ENCODE results near the gene CPSF7. TPM values are rescaled to one million over a fixed set of nuclear protein-coding genes. Genes with fewer than 3 reads are reported as not detected.

The CPSF7 gene
- total RNA-seq, 1 donor from 2014 or later = 75.8 TPM

DNA sequence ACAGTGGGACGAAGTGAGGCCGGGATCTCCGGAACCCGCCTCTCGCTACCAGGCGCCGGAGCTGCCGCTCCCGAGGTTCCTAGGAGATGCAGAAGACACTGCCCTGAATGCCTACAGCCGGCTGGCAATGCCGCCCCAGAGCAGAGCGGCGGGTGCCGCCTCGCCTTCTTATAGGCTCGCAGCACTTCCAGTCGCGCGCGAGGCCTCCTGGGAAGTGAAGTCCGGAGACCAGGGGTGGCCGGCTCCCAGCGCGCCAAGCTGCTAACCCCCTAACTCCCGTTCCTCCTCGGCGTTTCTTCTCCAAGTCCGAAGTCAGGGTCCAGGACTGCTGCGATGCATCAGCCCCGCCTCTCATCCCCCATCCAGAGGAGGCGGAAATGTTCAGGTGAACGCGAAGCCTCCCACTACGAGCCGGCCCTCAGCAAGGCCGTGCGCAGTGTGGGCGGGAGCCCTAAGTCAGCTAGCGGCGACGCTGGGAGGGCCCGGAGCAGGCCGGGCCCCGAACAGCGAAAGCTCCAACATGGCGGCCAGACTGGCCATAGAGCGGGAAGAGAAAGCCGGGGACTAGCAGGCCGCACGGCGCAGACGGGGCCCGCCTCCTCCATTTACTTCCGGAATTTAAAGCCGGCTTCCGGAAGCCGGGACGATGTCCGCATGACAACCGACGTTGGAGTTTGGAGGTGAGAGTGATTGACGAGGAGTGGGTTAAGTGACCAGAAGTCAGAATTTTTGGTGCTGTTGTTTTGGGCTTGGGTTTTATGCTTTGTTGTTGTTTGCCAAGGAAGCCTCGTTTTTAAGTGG lies 67.8 kb downstream of the CPSF7 start, which contains the start of the genes CYB561A3 and TMEM138:
Gene CYB561A3, minus strand, starts transcription at position 142 of the 801 bp plus-strand sequence. CDS start 5,169 bp downstream, outside the sequence.
Gene TMEM138, plus strand, starts transcription at position 634 of the 801 bp plus-strand sequence. CDS start 2,017 bp downstream, outside the sequence.
- DNase-seq (peak; percentile 96), ATAC-seq (peak; percentile 97)
- peaks cover 32% of the 10 kb centered on the region for H3K36me3 ChIP-seq
- intact Hi-C loops (cut with DNase I) = no loop called here
- no peaks in the 10 kb centered on the region for H3K9me3 ChIP-seq
- H3K4me1 ChIP-seq = peaks cover 41% of the 10 kb centered on the region
- no peaks in the 10 kb centered on the region for H3K27me3 ChIP-seq
- peak within 1 kb of the TSS; percentile 83 for H3K4me3 ChIP-seq
- TF ChIP-seq, protein P1, sequence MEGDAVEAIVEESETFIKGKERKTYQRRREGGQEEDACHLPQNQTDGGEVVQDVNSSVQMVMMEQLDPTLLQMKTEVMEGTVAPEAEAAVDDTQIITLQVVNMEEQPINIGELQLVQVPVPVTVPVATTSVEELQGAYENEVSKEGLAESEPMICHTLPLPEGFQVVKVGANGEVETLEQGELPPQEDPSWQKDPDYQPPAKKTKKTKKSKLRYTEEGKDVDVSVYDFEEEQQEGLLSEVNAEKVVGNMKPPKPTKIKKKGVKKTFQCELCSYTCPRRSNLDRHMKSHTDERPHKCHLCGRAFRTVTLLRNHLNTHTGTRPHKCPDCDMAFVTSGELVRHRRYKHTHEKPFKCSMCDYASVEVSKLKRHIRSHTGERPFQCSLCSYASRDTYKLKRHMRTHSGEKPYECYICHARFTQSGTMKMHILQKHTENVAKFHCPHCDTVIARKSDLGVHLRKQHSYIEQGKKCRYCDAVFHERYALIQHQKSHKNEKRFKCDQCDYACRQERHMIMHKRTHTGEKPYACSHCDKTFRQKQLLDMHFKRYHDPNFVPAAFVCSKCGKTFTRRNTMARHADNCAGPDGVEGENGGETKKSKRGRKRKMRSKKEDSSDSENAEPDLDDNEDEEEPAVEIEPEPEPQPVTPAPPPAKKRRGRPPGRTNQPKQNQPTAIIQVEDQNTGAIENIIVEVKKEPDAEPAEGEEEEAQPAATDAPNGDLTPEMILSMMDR (IDR thresholded peaks at IDR 0.05) = no peak
- peak within 1 kb of the TSS; percentile 99 for H3K27ac ChIP-seq

- Histone ChIP-seq H3K27ac (peak overlapping the region; percentile 99), H3K27me3 (no peaks in the 10 kb centered on the region), H3K36me3 (peaks cover 25% of the 10 kb centered on the region), H3K4me3 (peak overlapping the region; percentile 83), H3K4me1 (peaks cover 47% of the 10 kb centered on the region), H3K9me3 (no peaks in the 10 kb centered on the region)
- intact Hi-C loops (cut with DNase I) = no loop called here
- TF ChIP-seq, protein P1 (IDR thresholded peaks at IDR 0.05) = no peak
- no peak for DNase-seq
- ATAC-seq = no peak
These were observed 68.5 kb downstream of the CPSF7 start for GRCh38 chr11:61361237-61361740.

GRCh38 chr11:61359516-61359915 lies 70.3 kb downstream of the CPSF7 start:
- H3K9me3 ChIP-seq = no peaks in the 10 kb centered on the region
- no peak overlapping the region for H3K27ac ChIP-seq
- TF ChIP-seq, protein P1 (IDR thresholded peaks at IDR 0.05) = no peak
- no peaks in the 10 kb centered on the region for H3K27me3 ChIP-seq
- DNase-seq (no peak), ATAC-seq (no peak)
- no peak overlapping the region for H3K4me3 ChIP-seq
- intact Hi-C loops (cut with DNase I) = no loop called here
- peaks cover 8% of the 10 kb centered on the region for H3K36me3 ChIP-seq
- peaks cover 47% of the 10 kb centered on the region for H3K4me1 ChIP-seq

DNA sequence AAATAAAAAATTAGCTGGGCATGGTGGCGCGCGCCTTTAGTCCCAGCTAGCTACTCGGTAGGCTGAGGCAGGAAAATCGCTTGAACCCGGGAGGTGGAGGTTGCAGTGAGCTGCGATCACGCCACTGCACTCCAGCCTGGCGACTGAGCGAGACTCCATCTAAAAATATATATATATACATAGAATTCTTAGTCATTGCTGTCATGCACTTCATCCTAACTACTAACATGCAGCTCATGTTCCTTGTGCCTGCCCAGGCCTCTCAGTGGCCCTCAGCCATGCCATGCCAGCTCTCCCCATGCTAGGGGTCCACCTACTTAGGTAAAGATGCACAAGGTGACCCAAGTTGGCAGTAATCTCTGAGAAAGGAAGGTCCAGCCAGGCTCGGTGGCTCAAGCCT lies 71.2 kb downstream of the CPSF7 start:
- DNase-seq = no peak
- Histone ChIP-seq H3K9me3 (no peaks in the 10 kb centered on the region), H3K36me3 (peaks cover 7% of the 10 kb centered on the region), H3K27me3 (no peaks in the 10 kb centered on the region), H3K27ac (no peak overlapping the region), H3K4me3 (no peak overlapping the region), H3K4me1 (peaks cover 37% of the 10 kb centered on the region)
- TF ChIP-seq, protein P1 (IDR thresholded peaks at IDR 0.05) = no peak
- intact Hi-C loops (cut with DNase I) = no loop called here
- ATAC-seq = no peak

- TF ChIP-seq, protein P1 (IDR thresholded peaks at IDR 0.05) = no peak
- ATAC-seq (no peak), DNase-seq (no peak)
- H3K27ac ChIP-seq = no peak overlapping the region
- no peaks in the 10 kb centered on the region for H3K9me3 ChIP-seq
- H3K36me3 ChIP-seq = peaks cover 14% of the 10 kb centered on the region
- no peak overlapping the region for H3K4me3 ChIP-seq
- peaks cover 30% of the 10 kb centered on the region for H3K4me1 ChIP-seq
- intact Hi-C loops (cut with DNase I) = no loop called here
- H3K27me3 ChIP-seq = no peaks in the 10 kb centered on the region
These were observed 71.9 kb downstream of the CPSF7 start for GRCh38 chr11:61357894-61358239.

Data from upper lobe of right lung (tissue), 1 donor.